Mesothelial cell of epicardium (in vitro differentiated cells): Measurements from ENCODE around the gene GSTP1. TPM values are rescaled to one million over a fixed set of nuclear protein-coding genes. Genes with fewer than 3 reads are reported as not detected.

Experiments
- DNase-seq, 2 experiments: peaks; one replicate each; pipeline ENCODE4 v3.0.0; 2021; ENCODE audit warnings: low spot score in 2 of 2; ENCODE audit not compliant: unreplicated experiment in 2 of 2
- H3K27ac Mint-ChIP-seq: 2 replicates; pipeline ENCODE4 v1.8.0; 2021; ENCODE audit warnings: mixed read lengths
- H3K27me3 Mint-ChIP-seq: 2 replicates; pipeline ENCODE4 v1.8.0; 2021; ENCODE audit warnings: low read depth, mixed read lengths
- H3K36me3 Mint-ChIP-seq: 2 replicates; pipeline ENCODE4 v1.8.0; 2021; ENCODE audit warnings: mixed read lengths
- H3K4me1 Mint-ChIP-seq: 2 replicates; pipeline ENCODE4 v1.8.0; 2021; ENCODE audit warnings: mixed read lengths
- H3K4me3 Mint-ChIP-seq: 2 replicates; pipeline ENCODE4 v1.8.0; 2021; ENCODE audit warnings: mild to moderate bottlenecking, moderate library complexity, mixed read lengths
- H3K9me3 Mint-ChIP-seq: 2 replicates; pipeline ENCODE4 v1.8.0; 2021; ENCODE audit warnings: mixed read lengths
- total RNA-seq: library from RNA; stranded (reverse); gene quantifications from 3 replicates; pipeline ENCODE4 v1.2.1, GENCODE V29; 2021
- TF ChIP-seq, protein P1 (sequence below): fragments of 200-600 bp; sonication (generic); IDR thresholded peaks from one replicate; pipeline ENCODE4 v1.5.0; 2021; ENCODE audit warnings: antibody characterized with exemption; ENCODE audit not compliant: unreplicated experiment

Gene GSTP1
- total RNA-seq, 1 donor from 2014 or later: 875 TPM

DNA sequence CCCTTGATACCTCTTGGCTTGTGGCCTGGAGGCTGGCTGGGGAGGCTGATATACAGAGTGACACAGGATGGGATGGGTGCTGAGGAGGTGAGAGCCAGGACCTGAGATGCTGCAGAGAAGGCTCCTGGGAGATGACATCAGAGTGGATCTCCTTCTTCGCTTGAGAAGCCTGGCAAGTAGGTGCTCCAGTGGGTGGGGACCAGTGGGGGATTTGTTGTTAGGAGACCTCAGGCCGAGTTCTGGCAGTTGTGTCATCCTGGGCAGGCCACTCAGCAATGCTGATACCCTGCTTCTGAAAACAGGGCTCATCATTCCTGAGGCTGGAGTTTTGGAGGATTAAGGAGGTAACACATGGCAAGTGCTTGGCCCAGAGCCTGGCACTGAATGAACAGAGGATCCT, 21.2 kb downstream of the GSTP1 start:
- Mint-ChIP-seq H3K27ac (no peak overlapping the region), H3K27me3 (peaks cover 2% of the 10 kb centered on the region), H3K36me3 (no peaks in the 10 kb centered on the region), H3K4me1 (peaks cover 9% of the 10 kb centered on the region), H3K9me3 (peaks cover 4% of the 10 kb centered on the region), H3K4me3 (no peak overlapping the region)
- TF ChIP-seq, protein P1, sequence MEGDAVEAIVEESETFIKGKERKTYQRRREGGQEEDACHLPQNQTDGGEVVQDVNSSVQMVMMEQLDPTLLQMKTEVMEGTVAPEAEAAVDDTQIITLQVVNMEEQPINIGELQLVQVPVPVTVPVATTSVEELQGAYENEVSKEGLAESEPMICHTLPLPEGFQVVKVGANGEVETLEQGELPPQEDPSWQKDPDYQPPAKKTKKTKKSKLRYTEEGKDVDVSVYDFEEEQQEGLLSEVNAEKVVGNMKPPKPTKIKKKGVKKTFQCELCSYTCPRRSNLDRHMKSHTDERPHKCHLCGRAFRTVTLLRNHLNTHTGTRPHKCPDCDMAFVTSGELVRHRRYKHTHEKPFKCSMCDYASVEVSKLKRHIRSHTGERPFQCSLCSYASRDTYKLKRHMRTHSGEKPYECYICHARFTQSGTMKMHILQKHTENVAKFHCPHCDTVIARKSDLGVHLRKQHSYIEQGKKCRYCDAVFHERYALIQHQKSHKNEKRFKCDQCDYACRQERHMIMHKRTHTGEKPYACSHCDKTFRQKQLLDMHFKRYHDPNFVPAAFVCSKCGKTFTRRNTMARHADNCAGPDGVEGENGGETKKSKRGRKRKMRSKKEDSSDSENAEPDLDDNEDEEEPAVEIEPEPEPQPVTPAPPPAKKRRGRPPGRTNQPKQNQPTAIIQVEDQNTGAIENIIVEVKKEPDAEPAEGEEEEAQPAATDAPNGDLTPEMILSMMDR: no peak
- no peak for DNase-seq

DNA sequence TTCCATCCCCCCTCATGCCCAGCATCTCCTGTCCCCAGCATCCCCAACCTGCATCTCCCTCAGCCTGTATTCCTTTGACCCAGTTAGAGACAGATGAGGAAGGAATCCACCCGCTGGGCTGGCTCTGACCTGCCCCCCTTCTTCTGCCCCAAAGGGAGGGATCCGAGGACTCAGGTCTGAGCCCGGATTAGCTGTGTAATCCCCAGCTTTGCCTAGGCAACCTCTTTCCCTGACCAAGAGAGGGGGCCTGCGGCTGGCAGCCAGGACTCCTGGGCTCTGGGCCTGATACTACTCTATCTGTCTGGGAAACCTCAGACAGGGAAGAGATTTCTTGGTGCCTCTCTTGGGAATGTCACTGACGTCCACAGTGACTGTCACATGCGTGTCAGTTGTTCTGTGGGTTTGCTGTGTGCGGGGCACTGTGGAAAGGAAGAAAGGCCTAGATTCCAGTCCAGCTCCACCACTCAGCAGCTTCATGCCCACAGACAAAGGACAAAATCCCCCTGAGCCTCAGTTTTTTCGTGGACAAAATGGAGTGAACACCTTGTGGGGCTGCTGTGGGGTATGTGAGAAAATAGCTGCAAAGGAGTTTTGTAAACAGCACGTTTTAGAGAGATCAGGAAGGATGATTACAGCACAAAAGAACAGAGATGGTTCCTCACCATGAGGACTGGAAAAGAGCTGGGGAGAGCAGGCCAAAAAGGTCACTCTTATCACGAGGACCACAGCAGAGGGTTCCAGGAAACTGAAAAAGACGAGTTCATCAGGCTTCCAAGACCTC, 21.8 kb downstream of the GSTP1 start:
- H3K4me1 Mint-ChIP-seq: peaks cover 9% of the 10 kb centered on the region
- DNase-seq: no peak
- peak overlapping the region; percentile 10 for H3K27ac Mint-ChIP-seq
- H3K27me3 Mint-ChIP-seq: peaks cover 2% of the 10 kb centered on the region
- no peaks in the 10 kb centered on the region for H3K36me3 Mint-ChIP-seq
- H3K4me3 Mint-ChIP-seq: peak overlapping the region; percentile 62
- peaks cover 4% of the 10 kb centered on the region for H3K9me3 Mint-ChIP-seq
- TF ChIP-seq, protein P1: no peak

DNA sequence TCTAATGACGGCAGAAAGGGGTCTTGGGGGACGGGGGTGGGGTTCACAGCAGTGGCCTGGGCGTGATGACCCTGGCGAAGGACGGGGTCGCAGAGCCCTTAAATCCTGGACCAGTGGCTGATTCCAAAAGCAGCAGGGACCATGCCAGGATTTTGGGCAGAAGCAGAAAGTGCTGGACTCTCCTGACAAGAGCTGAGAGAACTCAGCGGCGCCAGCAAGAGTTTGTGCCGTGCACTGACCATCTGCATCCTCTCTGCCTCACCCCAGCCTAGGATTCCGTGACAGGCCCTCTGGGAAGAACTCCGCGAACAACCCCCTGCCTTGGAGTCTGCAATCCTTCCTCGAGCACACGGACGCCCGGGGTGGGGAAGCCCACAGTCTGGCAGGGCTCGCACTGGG, 22.5 kb downstream of the GSTP1 start:
- no peak for DNase-seq
- Mint-ChIP-seq H3K9me3 (peaks cover 4% of the 10 kb centered on the region), H3K36me3 (no peaks in the 10 kb centered on the region)

DNA sequence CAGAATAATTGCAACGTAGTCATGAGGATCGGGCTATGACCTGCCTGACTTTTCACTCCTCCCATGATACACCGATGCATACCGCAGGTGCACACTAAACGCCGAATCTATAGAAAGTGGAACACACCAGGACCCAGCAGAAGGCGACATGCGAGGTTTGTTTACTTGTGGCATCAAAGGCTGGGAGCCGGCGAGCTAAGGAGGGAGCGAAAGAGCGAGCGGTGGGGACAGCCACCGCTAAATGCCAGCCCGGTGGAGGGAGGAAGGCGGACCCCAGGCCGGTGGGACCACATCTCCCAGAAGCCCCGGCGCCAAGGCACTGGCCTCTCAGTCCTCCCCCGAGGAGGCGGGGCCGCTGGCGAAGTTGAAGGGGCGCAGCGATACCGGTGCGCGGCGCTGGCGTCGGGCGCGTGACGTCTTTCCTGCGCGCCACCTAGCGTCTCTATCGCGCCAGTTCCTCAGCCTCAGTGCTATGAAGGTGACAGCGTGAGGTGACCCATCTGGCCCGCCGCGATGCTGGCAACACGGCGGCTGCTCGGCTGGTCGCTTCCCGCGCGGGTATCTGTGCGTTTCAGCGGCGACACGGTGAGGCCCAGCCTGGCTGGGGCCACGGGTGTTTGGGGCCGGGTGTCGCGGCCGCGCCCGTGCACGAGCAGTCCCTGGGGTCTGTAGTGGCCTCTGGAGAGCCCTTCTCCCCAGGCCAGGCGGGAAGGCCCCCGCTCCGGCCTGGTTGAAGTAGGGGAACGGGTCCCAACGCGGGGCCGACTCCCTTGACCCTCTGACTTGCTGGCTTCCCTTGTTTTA, 23.1 kb downstream of the GSTP1 start, which contains the start of gene NDUFV1:
Gene NDUFV1 (plus strand): TSS at position 445 of the 804 bp plus-strand sequence. CDS start 69 bp downstream, at position 514.
- Mint-ChIP-seq H3K9me3 (peaks cover 4% of the 10 kb centered on the region), H3K27ac (peak within 1 kb of the TSS; percentile 95), H3K36me3 (no peaks in the 10 kb centered on the region), H3K27me3 (no peaks in the 10 kb centered on the region), H3K4me1 (peaks cover 9% of the 10 kb centered on the region), H3K4me3 (peak within 1 kb of the TSS; percentile 85)
- TF ChIP-seq, protein P1: peak; percentile 83
- peak; percentile 93 to 95 for DNase-seq

More for the DNA sequence above, 22.5 kb downstream of the GSTP1 start:
- H3K27me3 Mint-ChIP-seq: no peaks in the 10 kb centered on the region
- H3K4me3 Mint-ChIP-seq: peak overlapping the region; percentile 85
- TF ChIP-seq, protein P1: no peak
- peaks cover 9% of the 10 kb centered on the region for H3K4me1 Mint-ChIP-seq
- H3K27ac Mint-ChIP-seq: peak overlapping the region; percentile 76

DNA sequence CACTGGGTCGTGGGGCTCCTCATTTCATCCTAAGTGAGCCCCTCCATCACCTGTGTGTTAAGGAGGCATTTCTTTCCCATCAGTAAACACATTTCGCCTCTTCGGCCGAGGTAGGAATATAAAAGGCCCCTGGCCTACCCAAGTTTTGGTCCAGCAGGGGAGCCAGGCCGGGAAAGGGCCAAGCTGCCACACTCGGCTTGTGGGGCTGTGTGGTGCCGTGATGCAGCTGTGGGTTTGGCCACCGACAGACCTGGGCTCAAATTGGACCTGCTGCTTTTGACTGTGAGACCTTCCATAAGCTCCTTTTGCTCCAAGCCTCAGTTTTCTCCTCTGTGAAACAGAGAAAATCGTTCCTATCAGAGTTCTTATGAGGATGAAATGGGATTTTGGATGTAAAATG, 23.9 kb downstream of the GSTP1 start:
- DNase-seq: no peak
- TF ChIP-seq, protein P1: no peak
- Mint-ChIP-seq H3K4me1 (peaks cover 9% of the 10 kb centered on the region), H3K4me3 (peak overlapping the region; percentile 85), H3K27ac (peak overlapping the region; percentile 95), H3K36me3 (no peaks in the 10 kb centered on the region), H3K9me3 (peaks cover 4% of the 10 kb centered on the region), H3K27me3 (no peaks in the 10 kb centered on the region)
